Gastroesophageal sphincter (tissue), 4 donors: ENCODE measurements around the gene GOLGA3. TPM values are rescaled to one million over a fixed set of nuclear protein-coding genes. Genes with fewer than 3 reads are reported as not detected.

Experiments
- ATAC-seq: fragments of 150-250 bp; one replicate; pipeline ENCODE4 v1.9.1; 2016; ENCODE audit warnings: mild to moderate bottlenecking, moderate library complexity
- H3K27ac ChIP-seq, 4 donors: fragments of 200-600 bp; sonication (generic) in 3 of 4; 1 replicate in 3 of 4; 2 replicates in 1 of 4; pipeline ENCODE4 v1.5.1; 2016 to 2019
- H3K27me3 ChIP-seq: fragments of 200-600 bp; sonication (generic); one replicate; pipeline ENCODE4 v1.5.1; 2019
- H3K36me3 ChIP-seq, 2 donors: fragments of 200-600 bp; sonication (generic); one replicate each; pipeline ENCODE4 v1.5.1; 2019; ENCODE audit warnings: control low read depth in 1 of 2
- H3K4me1 ChIP-seq, 3 donors: fragments of 200-600 bp; sonication (generic); 1 replicate in 2 of 3; 2 replicates in 1 of 3; pipeline ENCODE4 v1.5.1; 2016 to 2019; ENCODE audit warnings: control low read depth in 2 of 3
- H3K4me3 ChIP-seq, 2 donors: fragments of 200-600 bp; sonication (generic); one replicate each; pipeline ENCODE4 v1.5.1; 2019; ENCODE audit warnings: mild to moderate bottlenecking in 1 of 2, moderate library complexity in 1 of 2
- H3K9me3 ChIP-seq, 3 donors: fragments of 200-600 bp; sonication (generic); one replicate each; pipeline ENCODE4 v1.5.1; 2017 to 2019; ENCODE audit warnings: control low read depth in 2 of 3
- CTCF ChIP-seq, 4 experiments: fragments of 200-600 bp in 2 of 4; fragments of 450-650 bp in 2 of 4; sonication (generic) in 1 of 4; IDR thresholded peaks; one replicate each; pipeline ENCODE4 v1.5.1; 2017 to 2019; ENCODE audit warnings: antibody characterized with exemption in 4 of 4, mild to moderate bottlenecking in 2 of 4, moderate library complexity in 2 of 4
- EP300 ChIP-seq: sonication (generic); formaldehyde crosslinking; IDR thresholded peaks from one replicate; pipeline ENCODE4 v1.6.1; 2017; ENCODE audit warnings: antibody characterized with exemption, mild to moderate bottlenecking
- POLR2A ChIP-seq, 2 donors: fragments of 450-650 bp; IDR thresholded peaks; one replicate each; pipeline ENCODE4 v1.6.1; 2017; ENCODE audit warnings: antibody characterized with exemption in 2 of 2, mild to moderate bottlenecking in 2 of 2, moderate library complexity in 1 of 2
- POLR2AphosphoS5 ChIP-seq: sonication (generic); formaldehyde crosslinking; IDR thresholded peaks from one replicate; pipeline ENCODE4 v1.6.1; 2017; ENCODE audit warnings: antibody characterized with exemption
- WGBS, 2 donors: methylation state at CpG; one replicate each; pipeline ENCODE4 v1.1.5; 2018; ENCODE audit warnings: low coverage in 1 of 2; 5-methylcytosine and 5-hydroxymethylcytosine counted together
- total RNA-seq, 4 donors: library from RNA; depleted of rRNA; stranded (reverse); fragments of >200 nt; gene quantifications; one replicate each; pipeline ENCODE4 v1.1.0, GENCODE V29; 2016

GOLGA3 gene
- total RNA-seq, 4 donors from 2014 or later = 54.8 to 126 (median 74.1) TPM

GRCh38 chr12:132772606-132773005, 56.1 kb downstream of the GOLGA3 start:
- peaks cover 0 to 55% (median 5%) of the 10 kb centered on the region in 3 donors for H3K4me1 ChIP-seq
- H3K27ac ChIP-seq = no peak overlapping the region
- no peaks in the 10 kb centered on the region for H3K9me3 ChIP-seq
- no peaks in the 10 kb centered on the region for H3K27me3 ChIP-seq
- TF ChIP-seq POLR2AphosphoS5 = no peak
- no peak for TF ChIP-seq EP300
- TF ChIP-seq POLR2A (IDR thresholded peaks at IDR 0.05) = no peak
- no peak for TF ChIP-seq CTCF (IDR thresholded peaks at IDR 0.05)
- peak; percentile 27 for ATAC-seq
- peaks cover 0 to 80% of the 10 kb centered on the region in 2 donors for H3K36me3 ChIP-seq
- WGBS, 2 donors = 80 to 100% methylated on average over 1 to 14 of the region's 14 CpGs
- H3K4me3 ChIP-seq = no peak overlapping the region

GRCh38 chr12:132771126-132771838, 57.4 kb downstream of the GOLGA3 start:
- H3K9me3 ChIP-seq = no peaks in the 10 kb centered on the region
- 80 to 95% methylated on average over 1 to 5 of the region's 15 CpGs for WGBS, 2 donors
- no peak for ATAC-seq
- H3K4me3 ChIP-seq = no peak overlapping the region
- no peaks in the 10 kb centered on the region for H3K27me3 ChIP-seq
- no peak overlapping the region for H3K27ac ChIP-seq
- H3K4me1 ChIP-seq = peaks cover 0 to 42% (median 0%) of the 10 kb centered on the region in 3 donors
- H3K36me3 ChIP-seq = peaks cover 0 to 67% of the 10 kb centered on the region in 2 donors
- no peak for TF ChIP-seq POLR2AphosphoS5
- TF ChIP-seq CTCF (IDR thresholded peaks at IDR 0.05) = no peak
- TF ChIP-seq POLR2A (IDR thresholded peaks at IDR 0.05) = no peak

- Histone ChIP-seq H3K27ac (peak overlapping the region in 1 of 4 donors; percentile 23), H3K9me3 (no peaks in the 10 kb centered on the region), H3K4me3 (no peak overlapping the region), H3K27me3 (no peaks in the 10 kb centered on the region), H3K36me3 (peaks cover 0 to 20% of the 10 kb centered on the region in 2 donors), H3K4me1 (peaks cover 0 to 27% (median 2%) of the 10 kb centered on the region in 3 donors)
- 35 to 68% methylated on average over 10 of the region's 27 CpGs for WGBS, 2 donors
- TF ChIP-seq POLR2A (IDR thresholded peaks at IDR 0.05) (no peak), POLR2AphosphoS5 (no peak), CTCF (IDR thresholded peaks at IDR 0.05) (no peak), EP300 (no peak)
- no peak for ATAC-seq
Observed at GRCh38 chr12:132766380-132767085, 62.1 kb downstream of the GOLGA3 start.

GRCh38 chr12:132765361-132765760, 63.3 kb downstream of the GOLGA3 start:
- H3K4me1 ChIP-seq = peaks cover 0 to 35% (median 6%) of the 10 kb centered on the region in 3 donors
- H3K27me3 ChIP-seq = no peaks in the 10 kb centered on the region
- no peak for ATAC-seq
- TF ChIP-seq POLR2AphosphoS5 (no peak), POLR2A (IDR thresholded peaks at IDR 0.05) (no peak), EP300 (no peak), CTCF (IDR thresholded peaks at IDR 0.05) (no peak)
- 80% methylated on average over 1 of the region's 11 CpGs for WGBS, 2 donors
- peaks cover 0 to 10% of the 10 kb centered on the region in 2 donors for H3K36me3 ChIP-seq
- no peak overlapping the region for H3K27ac ChIP-seq
- no peaks in the 10 kb centered on the region for H3K9me3 ChIP-seq
- no peak overlapping the region for H3K4me3 ChIP-seq

GRCh38 chr12:132764231-132764630, 64.4 kb downstream of the GOLGA3 start:
- no peak overlapping the region for H3K27ac ChIP-seq
- TF ChIP-seq POLR2A (IDR thresholded peaks at IDR 0.05) (no peak), EP300 (no peak), CTCF (IDR thresholded peaks at IDR 0.05) (no peak), POLR2AphosphoS5 (no peak)
- WGBS, 2 donors = 93 to 100% methylated on average over 1 to 3 of the region's 20 CpGs
- no peaks in the 10 kb centered on the region for H3K27me3 ChIP-seq
- H3K9me3 ChIP-seq = no peaks in the 10 kb centered on the region
- no peaks in the 10 kb centered on the region for H3K36me3 ChIP-seq
- H3K4me3 ChIP-seq = no peak overlapping the region
- peaks cover 0 to 45% (median 14%) of the 10 kb centered on the region in 3 donors for H3K4me1 ChIP-seq
- no peak for ATAC-seq
